SU-DHL-6 (cell line): ENCODE measurements around the gene TRH.

Source experiments
- EZH2phosphoT487 ChIP-seq: fragments of 200-600 bp; sonication (generic), shearing (Covaris generic); conservative IDR thresholded peaks from 2 replicates; pipeline ENCODE4 v1.6.1; 2018; ENCODE audit warnings: mild to moderate bottlenecking, antibody characterized with exemption, low read length, moderate library complexity, mixed read lengths
- TF ChIP-seq, protein P1 (sequence below): fragments of 200-600 bp; sonication (generic); IDR thresholded peaks from one replicate; pipeline ENCODE4 v1.5.1; 2017; ENCODE audit warnings: antibody characterized with exemption, mild to moderate bottlenecking, low read length, moderate library complexity; ENCODE audit not compliant: insufficient read depth, poor library complexity, severe bottlenecking

DNA sequence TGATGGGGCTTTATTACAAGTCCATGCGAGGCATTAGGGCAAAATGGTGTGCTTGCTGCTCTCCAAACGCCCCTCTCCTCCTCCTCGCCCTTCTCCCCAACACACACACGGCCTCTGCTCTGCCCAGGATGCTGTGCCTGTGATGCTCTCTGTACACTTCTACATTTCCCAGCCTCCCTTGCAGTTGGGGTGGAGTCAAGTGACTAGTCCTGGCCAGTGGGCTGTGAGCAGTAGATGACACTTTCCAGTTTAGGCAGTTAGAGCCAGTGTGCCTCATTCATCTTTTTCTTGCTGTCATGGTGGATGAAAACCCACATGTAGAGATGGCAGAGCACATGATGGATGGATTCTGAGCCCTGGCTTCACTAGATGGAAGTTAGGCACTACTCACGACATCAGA lies 5.4 kb downstream of the TRH start:
- TF ChIP-seq, protein P1, sequence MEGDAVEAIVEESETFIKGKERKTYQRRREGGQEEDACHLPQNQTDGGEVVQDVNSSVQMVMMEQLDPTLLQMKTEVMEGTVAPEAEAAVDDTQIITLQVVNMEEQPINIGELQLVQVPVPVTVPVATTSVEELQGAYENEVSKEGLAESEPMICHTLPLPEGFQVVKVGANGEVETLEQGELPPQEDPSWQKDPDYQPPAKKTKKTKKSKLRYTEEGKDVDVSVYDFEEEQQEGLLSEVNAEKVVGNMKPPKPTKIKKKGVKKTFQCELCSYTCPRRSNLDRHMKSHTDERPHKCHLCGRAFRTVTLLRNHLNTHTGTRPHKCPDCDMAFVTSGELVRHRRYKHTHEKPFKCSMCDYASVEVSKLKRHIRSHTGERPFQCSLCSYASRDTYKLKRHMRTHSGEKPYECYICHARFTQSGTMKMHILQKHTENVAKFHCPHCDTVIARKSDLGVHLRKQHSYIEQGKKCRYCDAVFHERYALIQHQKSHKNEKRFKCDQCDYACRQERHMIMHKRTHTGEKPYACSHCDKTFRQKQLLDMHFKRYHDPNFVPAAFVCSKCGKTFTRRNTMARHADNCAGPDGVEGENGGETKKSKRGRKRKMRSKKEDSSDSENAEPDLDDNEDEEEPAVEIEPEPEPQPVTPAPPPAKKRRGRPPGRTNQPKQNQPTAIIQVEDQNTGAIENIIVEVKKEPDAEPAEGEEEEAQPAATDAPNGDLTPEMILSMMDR, result no peak
- TF ChIP-seq EZH2phosphoT487, result no peak
